Measurements from ENCODE around the gene SLC30A10. TPM values are rescaled to one million over a fixed set of nuclear protein-coding genes. Genes with fewer than 3 reads are reported as not detected.
"Not testable (repeated sequence)": the region's sequence is repeated elsewhere in the genome, so short reads cannot be mapped to it uniquely, and the experiment has no call there.

Gene SLC30A10
- total RNA-seq, 1 experiment from 2014 or later = not detected

GRCh38 chr1:219871427-219872057 lies 56.8 kb downstream of the SLC30A10 start:
- no TSS peak for BruUV-seq (replicated peaks)
- ChIA-PET POLR2A (interaction anchor here (0.6 kb wide), 1 partner anchor 107 kb away, joined by 3 read pairs; no protein-coding TSS in a partner anchor), CTCF (interaction anchor here (0.7 kb wide), 1 partner anchor 1577 kb away, joined by 3 read pairs; no protein-coding TSS in a partner anchor)
- TF ChIP-seq CTCF (IDR thresholded peaks at IDR 0.05; ENCODE audit: unreplicated experiment) = no peak
- no peak for DNase-seq (ENCODE audit: unreplicated experiment)
- Mint-ChIP-seq H3K27ac (ENCODE audit: low read depth, unreplicated experiment) (no peak overlapping the region), H3K4me3 (ENCODE audit: unreplicated experiment) (no peak overlapping the region), H3K9me3 (ENCODE audit: unreplicated experiment) (no peaks in the 10 kb centered on the region), H3K36me3 (ENCODE audit: insufficient read depth, unreplicated experiment) (no peaks in the 10 kb centered on the region), H3K27me3 (ENCODE audit: insufficient read depth, unreplicated experiment) (peaks cover 69% of the 10 kb centered on the region), H3K4me1 (ENCODE audit: insufficient read depth, unreplicated experiment) (no peaks in the 10 kb centered on the region)
- intact Hi-C loops (cut with micrococcal nuclease) = no loop called here

DNA sequence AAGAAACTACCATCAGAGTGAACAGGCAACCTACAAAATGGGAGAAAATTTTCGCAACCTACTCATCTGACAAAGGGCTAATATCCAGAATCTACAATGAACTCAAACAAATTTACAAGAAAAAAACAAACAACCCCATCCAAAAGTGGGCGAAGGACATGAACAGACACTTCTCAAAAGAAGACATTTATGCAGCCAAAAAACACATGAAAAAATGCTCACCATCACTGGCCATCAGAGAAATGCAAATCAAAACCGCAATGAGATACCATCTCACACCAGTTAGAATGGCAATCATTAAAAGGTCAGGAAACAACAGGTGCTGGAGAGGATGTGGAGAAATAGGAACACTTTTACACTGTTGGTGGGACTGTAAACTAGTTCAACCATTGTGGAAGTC lies 59.7 kb downstream of the SLC30A10 start:
- peaks cover 40% of the 10 kb centered on the region for H3K27me3 Mint-ChIP-seq (ENCODE audit: insufficient read depth, unreplicated experiment)
- H3K4me1 Mint-ChIP-seq (ENCODE audit: insufficient read depth, unreplicated experiment); H3K36me3 Mint-ChIP-seq (ENCODE audit: insufficient read depth, unreplicated experiment); DNase-seq (ENCODE audit: unreplicated experiment); intact Hi-C loops (cut with micrococcal nuclease); H3K27ac Mint-ChIP-seq (ENCODE audit: low read depth, unreplicated experiment); POLR2A ChIA-PET; H3K9me3 Mint-ChIP-seq (ENCODE audit: unreplicated experiment); CTCF ChIA-PET; BruUV-seq (replicated peaks); H3K4me3 Mint-ChIP-seq (ENCODE audit: unreplicated experiment): not testable (repeated sequence)

Other genes with a start within 250 kb of the SLC30A10 start
- gene EPRS1, start 117.9 kb upstream of the SLC30A10 start, total RNA-seq (2022) = 476 and 612 TPM in 2 replicates
- gene BPNT1, start 161.2 kb upstream of the SLC30A10 start, total RNA-seq (2022) = 39.2 and 44.6 TPM in 2 replicates
- gene IARS2, start 165.6 kb upstream of the SLC30A10 start, total RNA-seq (2022) = 151 and 158 TPM in 2 replicates